Epithelial cell of prostate (primary cell): Measurements from ENCODE around the gene RFPL1.
"Not testable (repeated sequence)": the region's sequence is repeated elsewhere in the genome, so short reads cannot be mapped to it uniquely, and the experiment has no call there.

Experiments used
- DNase-seq: peaks from one replicate; pipeline ENCODE4 v3.0.0-alpha.2; 2011; ENCODE audit warnings: low read depth, low spot score
- H3K27ac ChIP-seq: fragments of 450-650 bp; 2 replicates; pipeline ENCODE4 v1.5.1; 2017; ENCODE audit warnings: mild to moderate bottlenecking

The RFPL1 gene

GRCh38 chr22:29475550-29475949, 37.2 kb downstream of the RFPL1 start:
- H3K27ac ChIP-seq = no peak overlapping the region
- DNase-seq = no peak

GRCh38 chr22:29476116-29476515, 37.7 kb downstream of the RFPL1 start:
- no peak overlapping the region for H3K27ac ChIP-seq
- no peak for DNase-seq

- H3K27ac ChIP-seq = no peak overlapping the region
- DNase-seq = no peak
Measured at GRCh38 chr22:29477723-29478318, 39.4 kb downstream of the RFPL1 start.

DNA sequence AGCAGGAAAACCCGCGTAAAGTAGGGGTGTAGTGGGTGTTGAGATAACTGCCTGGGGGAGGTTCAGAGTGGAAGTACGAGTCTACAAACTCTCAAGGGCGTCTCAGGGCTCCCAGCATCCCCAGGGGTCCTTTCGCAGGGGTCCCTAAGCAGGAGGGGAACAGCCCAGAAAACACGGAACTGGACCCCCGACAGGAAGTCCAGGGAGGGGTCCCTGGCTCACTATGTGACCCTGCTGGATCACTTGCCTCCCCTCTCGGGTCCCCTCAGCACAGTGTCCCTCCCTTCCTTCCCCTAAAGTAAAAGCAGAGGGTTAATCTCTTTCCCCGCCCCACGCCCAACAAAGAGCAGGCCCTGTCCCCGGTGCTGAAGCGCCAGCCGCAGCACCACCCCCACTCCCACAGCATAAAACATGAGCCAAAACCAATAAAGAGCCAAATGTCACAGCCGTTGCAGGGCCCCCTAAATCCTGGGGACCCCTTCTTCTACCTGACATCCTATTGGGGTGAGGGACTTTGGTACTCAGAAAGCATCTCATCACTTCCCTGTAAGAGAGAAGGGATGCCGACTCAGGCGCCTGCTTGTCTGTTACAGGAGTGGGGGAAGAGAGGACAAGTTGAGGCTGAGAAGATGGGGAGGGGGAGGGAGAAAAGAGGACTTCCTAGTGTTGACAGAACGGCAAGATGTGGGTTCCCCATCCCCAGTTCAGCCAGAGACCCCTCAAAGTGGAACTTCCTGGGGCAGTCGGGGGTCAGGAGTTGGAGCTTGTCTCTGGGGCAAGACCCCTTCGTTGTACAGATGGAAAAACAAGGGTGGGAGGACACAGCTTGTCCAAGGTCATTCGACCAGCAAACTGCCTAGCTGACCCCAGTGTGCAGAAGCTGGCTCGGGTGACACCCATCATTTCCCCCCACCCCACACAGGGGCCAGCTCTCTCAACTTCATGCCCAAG, 40.2 kb downstream of the RFPL1 start:
- DNase-seq = no peak
- no peak overlapping the region for H3K27ac ChIP-seq

DNA sequence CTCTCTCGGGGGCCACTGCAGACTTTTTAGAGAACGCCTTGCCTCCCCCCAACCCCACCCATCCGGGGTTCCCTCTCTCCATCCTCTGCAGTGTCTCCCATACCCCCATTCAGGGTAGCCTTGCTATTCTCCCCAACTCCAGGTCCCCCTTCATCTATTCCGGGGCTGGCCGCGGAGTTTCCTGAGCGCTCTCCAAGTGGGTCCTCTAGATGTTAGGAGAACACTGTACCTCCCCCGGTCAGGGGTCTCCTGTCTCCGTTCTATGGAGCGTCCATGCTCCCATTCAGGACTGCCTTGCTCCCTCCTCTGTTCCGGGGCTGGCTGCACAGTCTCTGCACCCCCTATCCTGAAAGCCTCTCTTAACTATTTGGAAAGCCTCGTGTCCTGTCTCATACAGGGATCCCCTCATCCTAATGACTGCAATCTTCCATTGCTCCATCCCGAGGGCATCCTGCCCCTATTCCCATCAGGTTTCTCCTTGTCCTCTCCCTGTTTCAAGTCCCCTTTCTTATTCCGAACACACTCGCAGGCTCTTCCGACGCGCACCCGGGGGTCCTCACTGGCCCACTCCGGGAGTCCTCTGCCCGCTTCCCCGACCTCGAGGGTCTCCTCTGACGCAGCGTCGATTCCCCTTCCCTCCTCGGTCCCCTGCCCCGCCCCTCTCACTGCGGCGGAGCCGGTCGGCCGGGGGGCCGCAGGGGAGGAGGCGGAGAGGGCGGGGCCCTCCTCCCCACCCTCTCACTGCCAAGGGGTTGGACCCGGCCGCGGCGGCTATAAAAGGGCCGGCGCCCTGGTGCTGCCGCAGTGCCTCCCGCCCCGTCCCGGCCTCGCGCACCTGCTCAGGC, 41.3 kb downstream of the RFPL1 start, which contains the start of gene NEFH:
NEFH (plus strand) TSS at position 802 of the 845 bp plus-strand sequence. CDS start 45 bp downstream, outside the sequence.
- H3K27ac ChIP-seq = no peak within 1 kb of the TSS
- no peak for DNase-seq

- H3K27ac ChIP-seq = no peak overlapping the region
- DNase-seq = no peak
Measured at GRCh38 chr22:29480262-29480511, 41.8 kb downstream of the RFPL1 start.

GRCh38 chr22:29480512-29481264, 42.3 kb downstream of the RFPL1 start:
- H3K27ac ChIP-seq = no peak overlapping the region
- DNase-seq = no peak

DNA sequence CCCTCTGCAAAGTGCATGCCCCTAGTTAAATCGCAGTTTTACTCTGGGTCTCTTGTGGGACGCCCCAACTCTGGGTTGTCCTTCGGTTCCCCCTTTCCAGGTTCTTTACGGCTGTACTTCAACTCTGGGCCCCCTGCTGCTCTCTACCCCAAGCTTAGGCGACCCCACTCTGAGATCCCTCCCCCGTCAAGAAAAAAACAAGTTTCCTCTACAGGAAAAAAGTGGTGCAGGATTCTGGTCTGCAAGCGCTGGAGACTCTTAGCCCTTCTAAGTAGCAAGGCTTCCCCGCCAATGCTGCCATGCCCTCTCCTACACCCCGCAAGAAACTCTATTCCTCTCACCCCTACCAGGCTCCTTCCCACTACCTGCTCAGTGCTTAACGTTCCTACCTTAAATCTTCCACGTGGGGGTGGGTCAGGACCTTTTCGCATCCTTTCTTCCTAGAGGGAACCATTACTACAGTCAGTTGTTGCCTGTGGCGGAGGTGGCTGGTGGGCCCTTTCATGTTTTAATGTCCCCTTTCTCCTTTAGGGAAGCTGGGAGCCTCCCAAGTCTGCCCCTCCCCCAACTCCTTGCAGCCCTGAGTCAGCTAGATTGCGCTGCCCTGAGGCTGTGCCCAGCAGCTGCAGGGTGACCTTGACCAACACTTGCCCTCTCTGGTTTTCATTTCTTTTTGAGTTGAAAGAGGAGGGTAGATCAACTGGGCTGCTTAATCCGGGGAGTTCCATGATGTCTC, 43.0 kb downstream of the RFPL1 start:
- no peak for DNase-seq
- no peak overlapping the region for H3K27ac ChIP-seq

- H3K27ac ChIP-seq = no peak overlapping the region
- no peak for DNase-seq
Measured at GRCh38 chr22:29482253-29482652, 43.9 kb downstream of the RFPL1 start.

DNA sequence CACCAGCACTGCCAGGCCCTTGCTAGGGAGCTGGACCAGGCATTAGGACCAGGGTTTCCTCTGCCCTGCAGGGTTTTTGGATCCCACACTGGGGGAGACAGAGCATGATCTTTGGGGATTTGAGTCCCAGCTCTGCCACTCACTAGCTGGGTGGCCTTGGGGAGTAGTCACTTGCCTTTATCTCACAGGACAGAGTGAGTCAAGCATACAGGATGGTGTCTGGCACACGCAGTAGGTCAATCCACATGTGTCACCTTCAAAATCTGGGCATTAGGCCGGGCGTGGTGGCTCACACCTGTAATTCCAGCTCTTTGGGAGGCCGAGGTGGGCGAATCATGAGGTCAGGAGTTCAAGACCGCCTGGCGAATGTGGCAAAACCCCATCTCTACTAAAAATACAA, 44.3 kb downstream of the RFPL1 start:
- no peak overlapping the region for H3K27ac ChIP-seq
- DNase-seq = no peak

DNA sequence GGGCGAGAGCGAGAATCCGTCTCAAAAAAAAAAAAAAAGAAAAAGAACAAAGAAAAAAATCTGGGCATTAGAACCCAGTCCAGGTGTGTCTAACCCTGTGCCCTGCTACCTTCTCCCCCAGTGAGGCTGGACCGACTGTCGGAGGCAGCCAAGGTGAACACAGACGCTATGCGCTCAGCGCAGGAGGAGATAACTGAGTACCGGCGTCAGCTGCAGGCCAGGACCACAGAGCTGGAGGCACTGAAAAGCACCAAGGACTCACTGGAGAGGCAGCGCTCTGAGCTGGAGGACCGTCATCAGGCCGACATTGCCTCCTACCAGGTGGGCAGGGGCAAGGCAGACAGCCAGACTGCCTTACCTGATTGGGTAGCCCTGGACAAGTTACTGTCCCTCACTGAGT, 44.9 kb downstream of the RFPL1 start:
- no peak for DNase-seq
- no peak overlapping the region for H3K27ac ChIP-seq

GRCh38 chr22:29484642-29485041, 46.3 kb downstream of the RFPL1 start:
- no peak overlapping the region for H3K27ac ChIP-seq
- DNase-seq = no peak

DNA sequence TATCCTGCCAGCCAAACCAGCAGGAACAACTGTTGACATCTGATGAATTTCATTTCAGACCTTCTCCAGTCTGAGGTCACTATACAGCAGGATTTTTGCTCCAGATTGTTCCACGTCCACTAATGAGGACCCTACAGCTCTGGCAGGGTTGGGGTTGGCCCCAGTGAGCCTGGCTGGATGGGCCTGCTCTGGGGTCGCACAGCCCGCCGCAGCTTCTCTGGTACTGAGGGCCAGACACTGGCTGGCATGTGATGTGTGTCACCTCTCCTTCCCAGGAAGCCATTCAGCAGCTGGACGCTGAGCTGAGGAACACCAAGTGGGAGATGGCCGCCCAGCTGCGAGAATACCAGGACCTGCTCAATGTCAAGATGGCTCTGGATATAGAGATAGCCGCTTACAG, 47.1 kb downstream of the RFPL1 start:
- DNase-seq = no peak
- H3K27ac ChIP-seq = no peak overlapping the region

- no peak overlapping the region for H3K27ac ChIP-seq
- DNase-seq = no peak
Measured at GRCh38 chr22:29487426-29487986, 49.1 kb downstream of the RFPL1 start.

DNA sequence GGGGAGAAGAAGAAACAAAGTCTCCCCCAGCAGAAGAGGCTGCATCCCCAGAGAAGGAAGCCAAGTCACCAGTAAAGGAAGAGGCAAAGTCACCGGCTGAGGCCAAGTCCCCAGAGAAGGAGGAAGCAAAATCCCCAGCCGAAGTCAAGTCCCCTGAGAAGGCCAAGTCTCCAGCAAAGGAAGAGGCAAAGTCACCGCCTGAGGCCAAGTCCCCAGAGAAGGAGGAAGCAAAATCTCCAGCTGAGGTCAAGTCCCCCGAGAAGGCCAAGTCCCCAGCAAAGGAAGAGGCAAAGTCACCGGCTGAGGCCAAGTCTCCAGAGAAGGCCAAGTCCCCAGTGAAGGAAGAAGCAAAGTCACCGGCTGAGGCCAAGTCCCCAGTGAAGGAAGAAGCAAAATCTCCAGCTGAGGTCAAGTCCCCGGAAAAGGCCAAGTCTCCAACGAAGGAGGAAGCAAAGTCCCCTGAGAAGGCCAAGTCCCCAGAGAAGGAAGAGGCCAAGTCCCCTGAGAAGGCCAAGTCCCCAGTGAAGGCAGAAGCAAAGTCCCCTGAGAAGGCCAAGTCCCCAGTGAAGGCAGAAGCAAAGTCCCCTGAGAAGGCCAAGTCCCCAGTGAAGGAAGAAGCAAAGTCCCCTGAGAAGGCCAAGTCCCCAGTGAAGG, 50.9 kb downstream of the RFPL1 start:
- not testable (repeated sequence) for H3K27ac ChIP-seq, DNase-seq

DNA sequence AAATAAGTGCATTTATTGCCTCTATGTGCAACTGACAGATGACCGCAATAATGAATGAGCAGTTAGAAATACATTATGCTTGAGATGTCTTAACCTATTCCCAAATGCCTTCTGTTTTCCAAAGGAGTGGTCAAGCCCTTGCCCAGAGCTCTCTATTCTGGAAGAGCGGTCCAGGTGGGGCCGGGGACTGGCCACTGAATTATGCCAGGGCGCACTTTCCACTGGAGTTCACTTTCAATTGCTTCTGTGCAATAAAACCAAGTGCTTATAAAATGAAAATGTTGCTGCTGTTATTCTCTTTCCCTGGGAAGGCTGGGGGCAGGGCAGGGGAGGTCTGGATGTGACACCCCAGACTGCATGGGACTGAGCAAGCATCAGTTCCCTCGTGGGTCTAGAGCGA, 52.6 kb downstream of the RFPL1 start:
- DNase-seq = no peak
- H3K27ac ChIP-seq = no peak overlapping the region
